HG03045 (cell line): ENCODE measurements around the gene UNC79.
"Not testable (repeated sequence)": the region's sequence is repeated elsewhere in the genome, so short reads cannot be mapped to it uniquely, and the experiment has no call there.

Experiments
- ATAC-seq: cut with Tn5 transposase; IDR thresholded peaks from one replicate; pipeline ENCODE4 v1.9.1; 2021; ENCODE audit warnings: mild to moderate bottlenecking, moderate library complexity; ENCODE audit not compliant: unreplicated experiment

Gene UNC79

GRCh38 chr14:93430315-93431035, at the start of gene UNC79:
Gene UNC79, plus strand, starts transcription at chr14:93430939. Its CDS starts 91 bp downstream, at chr14:93431030.
- no peak for ATAC-seq

DNA sequence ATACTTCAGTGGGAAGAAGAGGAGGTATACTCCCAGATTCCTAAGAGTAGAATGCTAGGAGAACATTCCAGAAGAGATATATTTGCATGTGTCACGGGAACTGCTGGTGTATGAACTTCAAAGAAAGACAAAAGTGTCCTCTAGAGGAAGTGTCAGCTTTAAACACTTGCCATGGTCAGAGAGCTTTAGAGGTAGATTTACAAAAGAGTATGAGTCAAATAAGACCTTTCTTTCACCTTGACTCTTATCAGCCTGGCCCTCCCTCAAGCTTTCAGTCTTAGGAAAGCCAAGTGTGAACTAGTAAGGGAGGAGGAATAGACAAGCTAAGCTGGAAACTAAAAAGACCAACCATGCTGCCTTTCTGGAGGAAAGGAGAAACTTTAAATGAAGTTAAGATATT, 49.1 kb upstream of the UNC79 start:
- ATAC-seq = no peak

DNA sequence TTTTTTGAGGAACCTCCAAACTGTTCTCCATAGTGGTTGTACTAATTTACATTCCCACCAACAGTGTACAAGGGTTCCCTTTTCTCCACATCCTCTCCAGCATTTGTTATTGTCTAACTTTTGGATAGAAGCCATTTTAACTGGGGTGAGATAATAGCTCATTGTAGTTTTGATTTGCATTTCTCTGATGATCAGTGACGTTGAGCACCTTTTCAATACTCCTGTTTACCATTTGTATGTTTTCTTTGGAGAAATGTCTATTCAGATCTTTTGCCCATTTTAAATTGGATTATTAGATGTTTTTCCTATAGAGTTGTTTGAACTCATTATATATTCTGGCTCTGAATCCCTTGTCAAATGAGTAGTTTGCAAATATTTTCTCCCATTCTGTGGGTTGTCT, 46.5 kb upstream of the UNC79 start:
- ATAC-seq = not testable (repeated sequence)

- ATAC-seq = no peak
Observed at GRCh38 chr14:93395231-93395630, 35.5 kb upstream of the UNC79 start.

DNA sequence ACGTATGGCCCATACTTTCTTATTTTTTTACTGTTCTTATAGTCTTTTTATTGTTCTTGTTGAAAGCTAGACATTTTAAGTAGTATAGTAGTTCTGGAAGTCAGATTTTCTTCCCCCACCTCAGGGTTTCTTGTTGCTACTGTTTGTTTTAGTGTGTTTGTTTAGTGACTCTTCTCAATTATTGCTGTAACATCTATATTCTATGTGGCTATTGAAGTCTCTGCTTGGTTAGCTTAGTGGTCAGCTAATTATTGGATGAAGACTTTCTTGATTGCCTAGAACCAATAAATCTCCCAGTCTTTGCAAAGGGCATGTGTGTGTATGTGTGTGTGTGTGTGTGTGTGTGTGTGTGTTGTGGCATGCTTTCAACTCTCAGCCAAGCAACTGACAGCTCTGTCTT, 34.3 kb upstream of the UNC79 start:
- no peak for ATAC-seq

DNA sequence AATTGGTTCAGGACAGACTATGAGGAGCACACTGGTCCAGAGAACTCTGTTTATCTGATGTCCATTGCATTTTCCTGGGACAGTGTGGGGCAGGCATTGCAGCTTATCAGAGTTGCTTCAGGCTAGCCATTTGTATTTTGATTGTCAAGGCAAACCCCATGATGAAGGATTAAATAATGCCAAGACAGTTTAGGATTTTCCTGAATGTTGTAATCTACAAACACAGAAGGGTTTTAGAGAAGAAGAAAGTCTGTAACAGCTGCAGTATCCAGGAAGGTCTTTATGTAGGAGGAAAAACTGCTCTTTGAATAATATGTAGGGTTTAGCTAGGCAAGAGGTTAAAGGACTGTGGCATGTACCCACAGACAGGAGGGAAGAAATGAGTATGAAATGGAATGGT, 32.2 kb upstream of the UNC79 start:
- ATAC-seq = no peak

DNA sequence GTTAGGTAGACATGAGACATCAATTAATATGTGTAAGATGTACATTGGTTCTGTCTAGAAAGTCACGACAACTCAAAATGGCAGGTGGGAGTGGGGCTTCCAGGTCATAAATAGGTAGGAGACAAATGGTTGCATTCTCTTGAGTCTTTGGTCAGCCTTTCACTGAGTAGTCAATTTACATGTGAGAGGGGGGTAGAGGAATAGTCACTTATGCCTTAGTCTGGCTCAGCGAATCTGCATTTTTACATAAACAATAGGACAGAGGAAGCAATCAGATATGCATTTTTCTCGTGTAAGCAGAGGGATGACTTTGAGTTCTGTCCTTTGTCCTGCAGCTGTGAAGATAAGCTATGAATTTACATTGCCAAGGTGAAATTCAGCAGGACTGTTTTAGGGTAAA, 27.8 kb upstream of the UNC79 start:
- ATAC-seq = no peak

- ATAC-seq = no peak
Observed at GRCh38 chr14:93410021-93410420, 20.7 kb upstream of the UNC79 start.

- no peak for ATAC-seq
Observed at GRCh38 chr14:93410893-93411292, 19.8 kb upstream of the UNC79 start.

DNA sequence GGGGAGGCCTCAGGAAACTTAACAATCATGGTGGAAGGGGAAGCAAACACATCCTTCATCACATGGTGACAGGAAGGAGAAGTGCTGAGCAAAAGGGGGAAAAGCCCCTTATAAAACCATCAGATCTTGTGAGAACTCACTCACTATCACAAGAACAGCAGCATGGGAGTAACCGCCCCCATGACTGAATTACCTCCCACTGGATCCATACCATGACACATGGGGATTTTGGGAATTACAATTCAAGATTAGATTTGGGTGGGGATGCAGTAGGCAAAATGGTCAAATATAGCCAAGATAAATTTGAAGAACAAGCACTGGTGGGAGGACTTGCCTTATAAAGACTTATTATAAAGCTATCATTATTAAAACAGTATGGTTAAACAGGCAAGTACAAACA, 5.6 kb upstream of the UNC79 start:
- not testable (repeated sequence) for ATAC-seq

DNA sequence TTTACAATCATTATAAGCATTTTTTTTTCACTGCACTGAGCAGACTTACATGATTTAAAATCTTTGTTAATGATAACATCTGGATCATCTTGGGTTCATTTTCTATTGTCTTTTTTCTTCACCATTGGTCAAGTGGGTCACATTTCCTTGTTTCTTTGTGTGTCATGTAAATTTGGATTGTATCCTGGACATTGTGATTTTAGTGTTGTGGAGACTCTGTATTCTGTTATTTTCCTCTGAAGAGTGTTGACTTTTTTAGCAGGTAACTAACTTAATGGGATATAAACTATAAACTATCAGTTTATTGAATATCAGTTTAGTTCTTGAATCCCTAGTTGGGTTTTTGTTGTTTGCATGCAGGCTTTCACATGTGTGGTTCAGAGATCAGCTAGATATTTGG, 4.0 kb upstream of the UNC79 start:
- no peak for ATAC-seq

- no peak for ATAC-seq
Observed at GRCh38 chr14:93431036-93431670, 414 bp downstream of the UNC79 start.

DNA sequence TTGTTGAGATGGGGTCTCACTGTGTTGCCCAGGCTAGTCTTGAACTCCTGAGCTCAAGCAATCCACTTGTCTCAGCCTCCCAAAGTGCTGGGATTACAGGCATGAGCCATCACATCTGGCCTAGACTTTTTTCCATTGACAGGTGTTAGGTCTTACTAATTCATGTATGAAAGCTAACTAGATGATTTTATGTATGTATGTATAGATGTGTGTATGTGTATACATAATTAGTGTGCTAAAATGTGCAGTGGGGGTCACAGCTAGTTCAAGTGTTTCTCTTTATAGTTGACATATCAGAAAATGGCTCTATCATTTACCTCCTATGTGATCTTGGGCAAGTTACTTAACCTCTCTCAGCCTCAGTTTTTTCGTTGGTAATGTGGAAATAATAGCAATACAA, 23.5 kb downstream of the UNC79 start:
- no peak for ATAC-seq

- no peak for ATAC-seq
Observed at GRCh38 chr14:93456356-93456755, 25.6 kb downstream of the UNC79 start.

- no peak for ATAC-seq
Observed at GRCh38 chr14:93458234-93458633, 27.5 kb downstream of the UNC79 start.

- no peak for ATAC-seq
Observed at GRCh38 chr14:93462479-93462878, 31.7 kb downstream of the UNC79 start.

DNA sequence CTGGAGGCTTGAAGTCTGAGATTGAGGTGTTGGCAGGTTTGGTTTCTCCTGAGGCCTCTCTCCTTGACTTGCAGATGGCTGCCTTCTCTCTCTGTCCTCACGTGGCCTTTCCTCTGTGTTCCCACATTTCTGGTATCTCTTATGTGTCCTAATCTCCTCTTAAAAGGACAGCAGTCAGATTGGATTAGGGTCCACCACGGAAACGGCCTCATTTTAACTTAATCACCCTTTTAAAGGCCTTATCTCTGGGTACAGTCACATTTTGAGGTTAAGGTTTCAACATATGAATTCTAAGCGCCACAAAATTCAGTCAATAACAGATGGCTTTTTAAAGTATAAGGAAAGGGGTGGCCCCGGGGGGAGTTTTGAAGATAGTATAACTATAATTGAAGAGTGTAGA, 33.5 kb downstream of the UNC79 start:
- ATAC-seq = no peak

GRCh38 chr14:93475471-93475870, 44.7 kb downstream of the UNC79 start:
- no peak for ATAC-seq

GRCh38 chr14:93476305-93476704, 45.6 kb downstream of the UNC79 start:
- ATAC-seq = no peak

- not testable (repeated sequence) for ATAC-seq
Observed at GRCh38 chr14:93479074-93479473, 48.3 kb downstream of the UNC79 start.

DNA sequence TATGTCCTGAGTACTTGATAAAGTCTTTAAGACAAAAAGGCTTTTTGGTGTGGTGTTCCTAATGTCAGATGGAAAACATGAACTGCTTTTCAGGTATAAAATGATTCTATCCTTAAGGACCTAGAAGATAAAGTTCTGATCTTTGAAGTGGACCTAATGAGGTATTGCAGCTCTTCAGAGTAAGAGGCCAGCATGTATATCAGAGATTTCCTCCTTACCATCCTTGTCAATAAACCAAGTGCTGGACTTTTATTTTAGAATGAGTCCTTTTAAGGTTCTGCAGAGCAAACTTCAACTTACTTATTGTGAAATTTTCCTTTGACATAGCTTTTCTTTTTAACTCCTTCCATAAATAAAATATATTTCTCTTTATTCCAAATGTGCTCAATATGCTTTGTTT, 50.1 kb downstream of the UNC79 start:
- ATAC-seq = no peak

DNA sequence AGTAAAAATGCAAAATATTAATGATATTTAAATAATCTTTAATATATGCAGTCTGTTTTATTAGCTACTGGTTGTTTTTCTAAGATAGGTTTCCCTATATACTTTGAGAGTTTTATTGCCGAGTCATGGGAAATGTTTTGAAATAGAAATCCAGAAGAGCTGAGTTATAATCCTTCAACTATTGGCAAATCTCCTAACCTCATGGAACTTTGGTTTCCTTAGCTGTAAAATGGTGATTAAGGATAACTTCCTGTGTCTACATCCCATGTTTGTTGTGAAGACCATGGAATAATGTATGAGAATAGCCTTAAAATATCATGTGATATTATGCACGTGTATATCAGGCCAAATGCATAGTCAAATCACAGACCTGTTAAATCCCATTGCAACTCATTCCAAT, 51.0 kb downstream of the UNC79 start:
- ATAC-seq = no peak

DNA sequence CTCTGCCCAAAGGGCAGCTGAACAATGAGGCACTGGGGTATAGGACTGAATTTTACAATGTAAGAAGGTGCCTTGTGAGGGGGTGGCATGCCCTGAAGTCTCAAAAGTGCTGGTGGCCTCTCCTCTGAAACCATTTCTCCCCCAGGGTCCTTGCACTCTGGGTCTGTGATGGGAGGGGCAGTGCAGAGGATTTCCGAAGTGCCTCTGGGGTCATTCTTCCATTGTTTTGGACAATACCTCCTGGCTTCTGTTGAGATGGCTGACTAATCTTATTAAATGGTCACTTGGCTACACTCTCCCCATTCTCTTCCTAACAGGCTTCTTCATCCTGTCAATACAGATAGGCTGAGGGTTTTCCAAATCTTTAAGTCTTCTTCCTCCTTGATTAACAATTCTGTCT, 59.3 kb downstream of the UNC79 start:
- no peak for ATAC-seq
